Endothelial cell of umbilical vein (primary cell): ENCODE data around the gene CAPN5.

Experiments
- CTCF ChIP-seq, 2 donors: IDR thresholded peaks; 1 replicate in 1 of 2; 2 replicates in 1 of 2; pipeline ENCODE4 v1.5.1; 2011; ENCODE audit warnings: low read length in 2 of 2, mild to moderate bottlenecking in 2 of 2, moderate library complexity in 2 of 2, control low read depth in 1 of 2, inconsistent platforms in 1 of 2, low read depth in 1 of 2; ENCODE audit not compliant: insufficient read depth in 1 of 2; ENCODE audit errors: extremely low read depth in 1 of 2
- GATA2 ChIP-seq: IDR thresholded peaks from 2 replicates; pipeline ENCODE4 v1.7.0; 2011; ENCODE audit warnings: low read depth, mild to moderate bottlenecking, moderate library complexity, mixed read lengths, low read length; ENCODE audit not compliant: insufficient read length, insufficient read depth

DNA sequence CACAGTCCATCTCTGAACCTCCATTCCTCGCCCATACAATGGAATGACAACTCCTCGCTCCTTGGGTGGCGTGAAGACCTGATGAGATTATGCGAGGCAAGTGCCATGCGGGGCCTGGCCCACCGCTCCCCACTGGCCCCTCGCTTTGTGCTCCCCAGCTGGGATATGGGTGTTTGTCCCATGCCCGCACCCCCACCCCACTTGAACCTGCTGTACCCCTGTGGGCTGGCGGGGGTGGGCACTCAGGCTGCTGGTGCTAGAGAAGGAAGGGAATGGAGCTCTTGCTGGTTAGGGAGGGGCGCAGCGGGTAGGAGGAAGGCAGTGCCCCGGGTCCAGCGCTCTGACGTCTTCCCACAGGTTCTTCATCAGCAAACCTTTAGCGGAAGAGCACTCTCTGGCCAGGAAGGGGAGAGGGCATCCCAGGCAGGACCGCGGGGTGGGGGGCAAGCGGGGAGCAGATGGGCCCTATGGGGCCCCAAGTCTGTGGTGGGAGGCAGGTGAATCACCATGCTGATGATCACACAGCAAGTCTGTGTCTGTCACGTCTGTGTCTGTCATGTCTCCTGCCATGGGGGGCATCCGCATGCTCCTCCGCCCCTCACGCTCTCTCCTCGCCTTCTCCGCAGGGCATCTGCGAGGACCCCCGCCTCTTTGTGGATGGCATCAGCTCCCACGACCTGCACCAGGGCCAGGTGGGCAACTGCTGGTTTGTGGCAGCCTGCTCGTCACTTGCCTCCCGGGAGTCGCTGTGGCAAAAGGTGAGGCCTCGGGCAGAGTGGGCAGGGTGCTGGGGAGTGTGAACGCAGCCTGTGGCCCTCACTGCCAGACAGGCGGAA is 26.5 kb downstream of the CAPN5 start:
- TF ChIP-seq CTCF (IDR thresholded peaks at IDR 0.05; ENCODE audit: extremely low read depth in 1 of 2, insufficient read depth in 1 of 2, low read depth in 1 of 2, low read length in 2 of 2) (no peak), GATA2 (no peak)
